ENCODE measurements around the gene MYMK.

MYMK gene

GRCh38 chr9:133557581-133557980, 32.8 kb upstream of the MYMK start:
- DNase-seq: no peak

DNA sequence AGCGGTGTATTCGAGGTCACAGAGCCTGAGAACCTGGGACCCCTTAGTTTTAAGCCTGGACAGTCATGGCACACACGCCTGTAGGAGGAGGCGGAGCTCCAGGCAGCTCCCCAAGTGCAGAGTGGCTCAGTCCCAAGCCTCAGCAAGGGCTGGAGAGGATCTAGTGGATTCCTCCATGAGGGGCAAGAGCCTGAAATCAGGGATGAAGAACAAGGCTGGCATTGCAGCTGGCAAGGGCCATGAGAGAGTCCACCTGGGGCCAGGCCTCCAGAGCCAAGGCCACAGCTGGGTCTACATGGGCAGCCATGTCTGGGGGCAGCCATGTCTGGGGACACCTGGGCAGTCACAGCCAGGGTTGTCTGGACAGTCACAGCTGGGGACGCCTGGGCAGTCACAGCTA, 31.6 kb upstream of the MYMK start:
- no peak for DNase-seq

DNA sequence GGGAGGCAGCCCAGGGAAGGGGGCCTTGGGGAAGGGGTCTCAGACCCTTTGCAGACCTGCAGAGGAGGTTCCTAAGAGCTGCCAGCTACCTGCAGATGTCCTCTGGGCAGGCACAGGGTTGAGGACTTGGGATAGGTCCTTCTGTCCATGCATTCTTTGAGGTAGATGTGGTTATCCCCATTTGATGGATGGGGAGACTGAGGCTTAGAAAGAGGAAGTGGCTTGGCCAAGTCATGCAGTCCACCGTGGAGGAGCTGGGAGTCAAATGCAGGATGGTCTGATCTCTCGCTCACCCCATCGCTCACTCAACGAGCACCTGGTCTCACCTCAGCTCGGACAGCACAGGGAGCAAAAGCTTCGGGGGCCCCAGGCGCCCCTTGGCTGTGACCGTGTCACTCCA, 30.0 kb upstream of the MYMK start:
- no peak for DNase-seq

DNA sequence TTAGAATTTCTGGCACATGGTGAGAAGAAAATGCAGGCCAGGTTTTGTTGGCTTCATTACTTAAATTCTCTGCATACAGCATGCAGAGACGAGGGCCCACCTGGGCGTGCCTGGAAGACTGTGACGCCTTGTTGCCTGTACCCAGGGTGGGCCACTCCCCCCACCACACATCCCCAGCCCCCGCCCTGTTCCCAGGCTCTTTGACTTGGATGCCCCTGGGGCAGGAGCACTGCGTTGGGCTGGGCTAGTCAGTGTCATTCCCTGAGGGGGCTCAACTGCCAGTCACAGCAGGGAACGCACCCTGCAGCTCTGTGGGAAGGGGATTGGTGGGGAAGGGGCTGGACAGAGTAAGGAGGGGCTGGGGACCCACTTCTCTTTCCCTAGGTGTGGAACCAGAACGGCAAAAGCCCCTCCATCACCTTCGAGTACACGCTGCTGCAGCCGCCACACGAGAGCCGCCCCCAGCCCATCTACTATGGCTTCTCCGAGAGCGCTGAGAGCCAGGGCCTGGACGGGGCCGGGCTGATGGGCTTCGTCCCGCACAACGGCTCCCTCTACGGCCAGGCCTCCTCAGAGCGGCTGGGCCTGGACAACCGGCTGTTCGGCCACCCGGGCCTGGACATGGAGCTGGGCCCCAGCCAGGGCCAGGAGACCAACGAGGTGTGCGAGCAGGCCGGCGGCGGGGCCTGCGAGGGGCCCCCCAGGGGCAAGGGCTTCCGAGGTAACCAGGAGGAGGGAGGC, 29.4 kb upstream of the MYMK start:
- no peak for DNase-seq

- no peak for DNase-seq
These were observed 28.4 kb upstream of the MYMK start for GRCh38 chr9:133553123-133553522.

- DNase-seq: no peak
These were observed 27.5 kb upstream of the MYMK start for GRCh38 chr9:133552236-133552635.

- DNase-seq: no peak
These were observed 26.7 kb upstream of the MYMK start for GRCh38 chr9:133551446-133551845.

- DNase-seq: no peak
These were observed 22.4 kb upstream of the MYMK start for GRCh38 chr9:133547116-133547515.

DNA sequence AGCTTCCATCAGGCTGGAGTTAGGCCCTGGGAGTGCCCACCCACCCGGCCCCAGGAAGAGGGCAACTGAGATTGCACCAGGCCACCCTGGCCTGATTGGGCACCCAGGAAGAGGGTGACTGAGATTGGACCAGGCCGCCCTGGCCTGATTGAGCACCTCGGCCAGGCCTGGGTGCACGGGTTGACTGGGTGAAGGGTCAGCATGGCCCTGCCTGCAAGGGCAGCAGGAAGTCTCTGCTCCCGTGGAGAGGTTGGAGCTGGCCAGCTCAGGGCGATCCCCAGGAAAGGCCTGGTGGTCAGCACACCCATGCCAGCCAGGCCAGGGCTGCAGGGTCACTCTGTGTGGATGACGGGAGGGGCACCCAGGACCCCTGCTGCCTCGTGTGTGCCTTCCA, 21.5 kb upstream of the MYMK start:
- no peak for DNase-seq

- no peak for DNase-seq
These were observed 20.9 kb upstream of the MYMK start for GRCh38 chr9:133545494-133546286.

- DNase-seq: no peak
These were observed 19.2 kb upstream of the MYMK start for GRCh38 chr9:133543772-133544467.

GRCh38 chr9:133542002-133542401, 17.2 kb upstream of the MYMK start:
- DNase-seq: no peak

- DNase-seq: no peak
These were observed 15.9 kb upstream of the MYMK start for GRCh38 chr9:133540698-133541025.

GRCh38 chr9:133539991-133540697, 15.4 kb upstream of the MYMK start:
- DNase-seq: no peak

DNA sequence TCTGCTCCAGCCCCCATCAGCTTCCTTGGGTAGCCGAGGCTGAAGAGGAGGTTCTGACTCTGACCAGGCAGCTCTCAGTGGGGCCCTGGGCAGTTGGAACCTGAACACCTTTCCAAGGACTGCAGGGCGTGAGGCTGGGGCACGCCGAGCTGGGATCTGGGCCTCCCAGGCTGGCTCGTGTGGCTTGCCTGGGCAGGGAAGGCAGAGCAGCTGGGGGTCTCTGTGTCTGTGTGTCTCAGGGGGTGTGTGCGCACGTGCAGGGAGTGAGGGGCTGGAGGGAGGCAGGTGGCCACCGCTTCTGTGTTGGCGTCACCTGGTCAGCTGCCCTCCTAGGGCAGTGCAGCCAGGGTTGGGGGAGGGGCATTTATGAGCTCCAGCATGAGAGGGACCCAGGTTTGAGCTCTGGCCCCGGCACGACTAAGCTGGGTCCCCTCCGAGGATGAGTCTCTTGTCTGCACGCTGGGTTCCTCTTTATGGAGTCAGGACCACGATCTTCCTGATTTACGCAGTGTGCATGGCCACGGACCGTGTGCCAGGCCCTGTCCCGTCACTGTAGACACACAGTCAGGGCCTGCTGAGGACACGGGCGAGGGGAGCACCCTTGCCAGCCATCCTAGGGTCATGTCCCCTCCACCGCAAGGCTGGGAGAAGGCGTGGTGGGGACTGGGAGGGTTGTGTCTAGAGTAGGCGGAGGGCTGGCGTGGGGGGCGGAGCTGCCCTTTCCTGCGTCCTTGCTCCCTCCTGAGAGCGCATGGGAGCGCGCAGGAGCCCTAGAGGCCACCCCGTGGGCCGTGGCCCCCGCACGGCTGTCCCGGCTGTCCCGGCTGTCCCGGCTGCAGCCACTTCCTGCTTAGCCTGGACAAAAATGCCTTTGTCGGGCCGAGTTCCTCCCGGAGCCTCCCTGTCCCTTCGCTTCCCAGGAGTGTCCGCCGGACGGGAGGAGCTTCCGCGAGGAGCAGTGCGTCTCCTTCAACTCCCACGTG, 14.4 kb upstream of the MYMK start:
- DNase-seq: no peak

DNA sequence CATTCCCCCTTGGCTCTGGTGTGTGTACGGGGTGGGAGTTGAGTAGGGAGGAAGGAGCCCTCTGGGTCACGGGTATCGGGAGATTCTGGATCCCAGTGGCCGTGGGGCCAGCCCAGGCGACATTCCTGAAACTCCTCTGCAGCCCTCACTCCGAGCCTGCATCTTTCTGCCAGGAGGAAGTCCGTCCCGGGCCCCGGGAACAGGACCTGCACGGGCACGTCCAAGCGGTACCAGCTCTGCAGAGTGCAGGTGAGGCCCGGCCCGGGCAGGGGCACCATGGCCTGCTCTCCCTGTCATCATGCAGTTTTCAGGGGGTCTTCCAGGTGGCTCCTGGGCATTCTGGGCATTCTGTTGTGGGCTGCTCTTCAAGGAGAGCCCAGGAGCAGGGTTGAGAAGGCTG, 13.4 kb upstream of the MYMK start:
- no peak for DNase-seq

DNA sequence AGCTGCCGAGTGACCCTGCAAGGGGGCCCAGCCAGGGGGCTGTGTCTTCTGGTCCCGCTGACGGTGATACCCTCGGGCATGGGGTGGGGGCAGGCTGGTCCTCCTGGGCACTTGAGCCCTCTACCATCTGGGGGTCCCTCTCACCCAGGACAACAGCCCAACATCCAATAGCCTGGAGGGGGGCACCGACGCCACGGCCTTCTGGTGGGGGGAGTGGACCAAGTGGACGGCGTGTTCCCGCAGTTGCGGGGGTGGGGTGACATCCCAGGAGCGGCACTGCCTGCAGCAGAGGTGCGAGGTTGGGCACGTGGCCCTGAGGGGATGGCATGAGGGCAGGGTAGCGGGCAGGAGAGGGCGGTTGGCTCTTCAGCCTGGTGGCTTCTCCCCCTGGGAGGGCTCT, 12.5 kb upstream of the MYMK start:
- DNase-seq: no peak

DNA sequence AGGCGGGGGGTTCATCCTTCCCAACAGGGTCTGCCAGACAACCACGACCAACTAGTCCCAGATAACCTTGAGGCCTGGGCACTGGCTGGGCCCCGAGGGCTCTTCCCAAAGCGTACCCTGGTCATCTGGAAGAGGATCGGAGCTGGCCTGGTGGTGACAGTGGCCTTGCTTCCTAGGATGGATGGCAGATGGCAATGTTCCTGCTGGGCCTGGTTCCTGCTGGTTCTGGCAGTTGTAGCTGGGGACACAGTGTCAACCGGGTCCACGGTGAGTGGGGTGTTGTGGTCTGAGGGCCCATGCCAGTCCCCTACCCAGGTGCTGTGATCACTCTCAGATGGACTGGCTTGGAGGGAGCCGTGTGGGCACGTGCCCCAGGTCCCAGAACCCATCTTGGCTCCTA, 11.8 kb upstream of the MYMK start:
- no peak for DNase-seq

DNA sequence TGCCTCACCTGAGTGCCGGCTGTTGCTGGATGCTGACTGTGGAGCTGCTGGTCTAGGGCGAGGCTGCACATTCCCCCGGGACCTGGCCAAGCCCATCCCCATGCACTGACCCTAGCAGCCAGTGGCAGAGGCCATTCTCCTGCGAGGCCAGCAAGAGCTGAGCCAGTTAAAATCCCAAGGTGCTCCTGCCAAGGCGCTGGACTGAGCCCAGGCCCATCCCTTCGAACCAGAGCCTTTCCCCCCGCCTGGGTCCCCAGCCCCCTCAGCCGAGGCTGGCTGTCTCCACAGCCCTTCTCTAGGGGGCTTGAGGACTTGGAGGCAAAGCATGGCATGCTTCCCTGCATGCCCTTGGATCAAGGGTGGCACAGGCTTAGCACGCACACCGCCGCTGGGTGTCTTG, 11.3 kb upstream of the MYMK start:
- DNase-seq: no peak

GRCh38 chr9:133535306-133535877, 10.6 kb upstream of the MYMK start:
- no peak for DNase-seq

GRCh38 chr9:133534346-133535291, 9.9 kb upstream of the MYMK start, which contains the start of gene ADAMTSL2:
ADAMTSL2 (plus strand) TSS chr9:133534704; CDS start chr9:133536713, 2,009 bp downstream.
- DNase-seq: peak; percentile 42
